ENCODE results near the gene NAALADL2.

- TF ChIP-seq CTCF (IDR thresholded peaks at IDR 0.05; ENCODE audit: low read depth, low read length, missing input control) (no peak), REST (IDR thresholded peaks at IDR 0.05) (no peak), ATF3 (IDR thresholded peaks at IDR 0.05) (no peak)
Measured at GRCh38 chr3:175456466-175456865, 597.3 kb downstream of the NAALADL2 start.

Measured in liver (tissue), 3 donors.